ENCODE data around the gene RAB11FIP3.
"Not testable (repeated sequence)": the region's sequence is repeated elsewhere in the genome, so short reads cannot be mapped to it uniquely, and the experiment has no call there.

The RAB11FIP3 gene, protein sequence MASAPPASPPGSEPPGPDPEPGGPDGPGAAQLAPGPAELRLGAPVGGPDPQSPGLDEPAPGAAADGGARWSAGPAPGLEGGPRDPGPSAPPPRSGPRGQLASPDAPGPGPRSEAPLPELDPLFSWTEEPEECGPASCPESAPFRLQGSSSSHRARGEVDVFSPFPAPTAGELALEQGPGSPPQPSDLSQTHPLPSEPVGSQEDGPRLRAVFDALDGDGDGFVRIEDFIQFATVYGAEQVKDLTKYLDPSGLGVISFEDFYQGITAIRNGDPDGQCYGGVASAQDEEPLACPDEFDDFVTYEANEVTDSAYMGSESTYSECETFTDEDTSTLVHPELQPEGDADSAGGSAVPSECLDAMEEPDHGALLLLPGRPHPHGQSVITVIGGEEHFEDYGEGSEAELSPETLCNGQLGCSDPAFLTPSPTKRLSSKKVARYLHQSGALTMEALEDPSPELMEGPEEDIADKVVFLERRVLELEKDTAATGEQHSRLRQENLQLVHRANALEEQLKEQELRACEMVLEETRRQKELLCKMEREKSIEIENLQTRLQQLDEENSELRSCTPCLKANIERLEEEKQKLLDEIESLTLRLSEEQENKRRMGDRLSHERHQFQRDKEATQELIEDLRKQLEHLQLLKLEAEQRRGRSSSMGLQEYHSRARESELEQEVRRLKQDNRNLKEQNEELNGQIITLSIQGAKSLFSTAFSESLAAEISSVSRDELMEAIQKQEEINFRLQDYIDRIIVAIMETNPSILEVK

GRCh38 chr16:425082-425718 lies at the start of gene RAB11FIP3:
Gene RAB11FIP3, plus strand, starts transcription at chr16:425649. Its CDS starts 358 bp downstream, at chr16:426007.
- DNase-seq = peak; percentile 83 to 88

GRCh38 chr16:375927-376816 lies 49.3 kb upstream of the RAB11FIP3 start:
- no peak for DNase-seq

- DNase-seq = no peak
These were observed 48.5 kb upstream of the RAB11FIP3 start for GRCh38 chr16:376817-377418.

DNA sequence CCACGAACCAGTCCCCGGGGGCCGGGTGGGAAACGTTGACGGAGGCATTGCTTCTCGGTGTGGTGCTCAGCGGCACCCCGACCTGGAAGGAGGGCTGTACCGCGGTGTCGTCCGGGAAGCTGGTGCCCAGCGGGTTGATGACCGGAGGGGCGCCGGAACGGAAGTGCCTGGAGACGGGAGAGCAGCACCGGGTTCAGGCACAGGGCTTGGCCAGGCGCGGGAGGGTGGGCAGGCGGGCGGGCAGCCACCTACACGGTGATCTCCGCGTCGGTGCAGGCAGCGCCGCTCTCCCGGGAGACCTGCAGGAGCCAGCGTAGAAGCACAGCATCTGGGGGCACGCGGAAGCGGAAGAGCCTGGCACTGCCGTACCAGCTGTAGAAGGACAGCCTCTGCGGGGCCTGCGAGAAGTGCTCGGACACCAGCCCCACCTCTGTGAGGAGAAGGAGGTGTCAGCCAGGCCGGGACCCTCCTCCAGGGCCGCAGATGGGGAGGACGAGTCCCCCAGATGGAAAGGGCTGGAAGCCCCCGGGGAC lies 48.0 kb upstream of the RAB11FIP3 start:
- no peak for DNase-seq

- not testable (repeated sequence) for DNase-seq
These were observed 47.2 kb upstream of the RAB11FIP3 start for GRCh38 chr16:378113-378820.

DNA sequence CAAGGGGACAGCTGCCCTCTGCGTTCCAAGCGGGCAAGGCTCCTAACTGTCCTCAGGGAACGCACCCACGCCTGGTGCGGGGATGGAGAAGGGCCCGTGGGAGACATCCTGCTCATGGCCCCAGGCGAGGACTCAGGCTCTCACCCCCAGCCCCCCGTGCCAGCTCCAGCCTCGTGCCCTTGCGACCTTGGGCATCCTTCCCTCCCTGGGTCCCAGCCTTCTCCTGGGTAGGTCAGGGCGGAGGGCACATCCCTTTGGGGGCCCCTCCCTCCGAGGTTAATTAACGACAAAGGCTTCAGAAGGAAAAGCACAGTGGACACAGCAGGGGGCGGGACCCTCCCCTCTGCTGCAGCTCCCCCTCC lies 46.6 kb upstream of the RAB11FIP3 start:
- no peak for DNase-seq

GRCh38 chr16:379183-379960 lies 46.1 kb upstream of the RAB11FIP3 start:
- DNase-seq = no peak

- no peak for DNase-seq
These were observed 45.3 kb upstream of the RAB11FIP3 start for GRCh38 chr16:379961-380761.

DNA sequence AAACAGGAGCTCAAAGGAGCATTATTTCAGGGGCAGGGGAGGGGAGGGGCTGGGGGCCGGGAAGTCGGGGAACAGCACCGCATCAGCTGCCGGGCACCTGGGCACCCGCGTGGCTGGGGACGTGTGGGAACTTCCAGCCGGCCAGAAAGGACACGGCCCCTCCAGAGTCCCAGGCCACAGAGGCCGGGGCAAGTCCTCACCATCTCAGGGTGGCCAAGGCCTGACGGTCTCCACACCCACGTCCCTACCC lies 44.8 kb upstream of the RAB11FIP3 start:
- no peak for DNase-seq

- DNase-seq = no peak
These were observed 44.2 kb upstream of the RAB11FIP3 start for GRCh38 chr16:381012-381788.

DNA sequence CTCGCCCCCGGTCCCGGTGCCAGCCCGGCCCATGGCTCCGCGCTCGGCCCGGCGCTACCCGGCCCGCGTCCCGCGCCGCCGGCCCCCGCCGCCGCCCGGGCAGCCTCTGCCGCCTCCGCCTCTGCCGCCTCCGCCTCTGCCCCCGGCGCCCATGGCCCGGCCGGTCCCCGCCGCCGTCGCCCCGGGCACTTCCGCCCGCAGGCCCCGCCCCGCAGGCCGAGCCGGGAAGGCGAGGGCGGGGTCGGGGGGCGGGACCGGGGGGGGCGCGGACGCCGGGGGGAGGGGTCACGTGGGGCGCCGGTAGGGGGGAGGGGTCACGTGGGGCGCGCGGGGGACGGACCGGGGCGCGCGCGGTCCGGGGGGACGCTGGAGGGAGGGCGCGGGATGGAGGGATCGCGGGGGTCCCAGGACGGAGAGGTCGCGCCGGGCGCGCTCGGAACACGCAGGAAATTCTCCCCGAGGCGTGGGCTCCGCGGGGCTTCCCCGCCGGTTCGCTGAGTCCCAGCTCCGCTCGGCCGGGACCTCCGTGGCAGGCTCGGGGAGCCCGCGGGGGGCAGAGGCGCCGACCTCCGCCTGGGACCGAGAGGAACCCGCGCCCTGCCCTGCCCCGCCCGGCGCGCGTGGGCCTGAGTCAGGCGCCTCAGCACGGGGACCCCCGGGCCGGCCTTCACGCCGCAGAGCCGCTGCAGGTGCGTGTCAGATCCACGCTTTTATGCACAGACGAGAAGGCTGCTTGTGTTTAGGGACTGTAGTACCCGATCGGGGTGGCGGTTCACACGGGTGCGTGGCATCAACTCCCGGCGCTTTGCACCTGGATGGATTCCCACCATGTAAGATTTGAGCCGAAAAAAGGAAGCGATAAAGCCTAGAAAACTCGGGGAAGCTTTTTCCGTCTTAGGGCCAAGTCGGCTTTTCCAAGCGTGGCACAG lies 43.4 kb upstream of the RAB11FIP3 start, which contains the start of gene PGAP6:
Gene PGAP6, minus strand, starts transcription at position 190 of the 929 bp plus-strand sequence. Its CDS starts 157 bp downstream, at position 33.
- peak; percentile 53 to 75 for DNase-seq

DNA sequence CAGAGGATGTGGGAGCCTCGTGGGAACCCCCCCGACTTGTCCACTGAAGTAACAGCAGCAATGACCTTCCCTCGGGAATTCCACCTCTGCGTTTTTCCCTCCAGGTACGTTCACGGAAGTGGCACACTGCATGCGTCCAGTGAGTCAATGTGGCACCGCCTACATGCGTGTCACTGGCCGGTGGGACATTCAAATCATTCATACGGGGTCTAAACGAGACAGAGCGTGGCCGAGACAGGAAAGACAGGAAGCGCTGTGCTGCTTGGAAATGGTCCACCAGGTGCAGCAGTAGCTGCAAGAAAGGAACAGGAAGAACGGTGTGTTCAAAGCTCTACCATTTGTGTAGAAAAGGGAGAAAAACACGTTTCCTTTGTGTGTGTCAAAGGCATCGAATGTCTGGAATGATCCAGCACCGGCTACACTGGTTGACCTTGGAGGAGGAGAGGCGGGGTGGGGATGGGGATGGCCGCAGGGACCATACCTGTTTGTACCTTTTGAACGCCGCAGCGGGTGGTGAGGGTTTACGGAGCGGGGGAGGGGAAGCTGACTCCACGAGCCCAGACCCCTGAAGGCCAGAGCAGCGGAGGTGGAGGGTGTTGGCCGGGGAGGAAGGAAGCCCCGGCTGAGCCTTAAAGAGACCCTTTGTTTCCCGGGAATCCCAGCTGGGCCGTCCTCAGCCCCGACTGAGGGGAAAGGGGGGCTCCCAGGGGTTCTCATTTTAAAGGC lies 42.0 kb upstream of the RAB11FIP3 start:
- DNase-seq = peak in 1 of 2 experiments; percentile 42

DNA sequence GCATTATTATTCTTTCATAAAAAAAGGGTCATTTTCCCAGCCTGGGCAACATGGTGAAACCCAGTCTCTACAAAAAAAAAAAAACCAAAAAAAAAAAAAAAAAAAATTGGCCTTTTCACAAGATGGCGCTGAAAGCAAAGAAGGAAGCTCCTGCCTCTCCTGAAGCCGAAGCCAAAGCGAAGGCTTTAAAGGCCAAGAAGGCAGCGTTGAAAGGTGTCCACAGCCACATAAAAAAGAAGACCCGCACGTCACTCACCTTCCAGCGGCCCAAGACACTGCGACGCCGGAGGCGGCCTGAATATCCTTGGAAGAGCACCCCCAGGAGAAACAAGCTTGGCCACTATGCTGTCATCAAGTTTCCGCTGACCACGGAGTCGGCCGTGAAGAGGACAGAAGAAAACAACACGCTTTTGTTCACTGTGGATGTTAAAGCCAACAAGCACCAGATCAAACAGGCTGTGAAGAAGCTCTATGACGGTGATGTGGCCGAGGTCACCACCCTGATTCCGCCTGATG lies 38.8 kb upstream of the RAB11FIP3 start:
- no peak for DNase-seq

- not testable (repeated sequence) for DNase-seq
These were observed 37.4 kb upstream of the RAB11FIP3 start for GRCh38 chr16:387761-388666.

GRCh38 chr16:389352-389751 lies 36.1 kb upstream of the RAB11FIP3 start:
- DNase-seq = no peak

Measured in stimulated activated CD4-positive, alpha-beta T cell treated with anti-CD3 and anti-CD28 coated beads, Interleukin-4, amount 100 ng/mL, for 4 hours (primary cell).